Stomach (tissue), 4 donors: ENCODE data around the gene MEIOC.

Experiments
- EP300 ChIP-seq: sonication (generic); formaldehyde crosslinking; IDR thresholded peaks from one replicate; pipeline ENCODE4 v1.6.1; 2017; ENCODE audit warnings: antibody characterized with exemption
- POLR2AphosphoS5 ChIP-seq, 3 donors: sonication (generic); formaldehyde crosslinking; IDR thresholded peaks; one replicate each; pipeline ENCODE4 v1.6.1; 2016; ENCODE audit warnings: antibody characterized with exemption in 3 of 3
- TF ChIP-seq, protein P1 (sequence below), 7 experiments: fragments of 450-650 bp in 4 of 7; fragments of 200-600 bp in 3 of 7; sonication (generic) in 3 of 7; IDR thresholded peaks; one replicate each; pipeline ENCODE4 v1.5.1; 2016 to 2019; ENCODE audit warnings: antibody characterized with exemption in 7 of 7, control low read depth in 2 of 7, mild to moderate bottlenecking in 1 of 7

- TF ChIP-seq POLR2AphosphoS5 (IDR thresholded peaks at IDR 0.05): no peak
- TF ChIP-seq, protein P1, sequence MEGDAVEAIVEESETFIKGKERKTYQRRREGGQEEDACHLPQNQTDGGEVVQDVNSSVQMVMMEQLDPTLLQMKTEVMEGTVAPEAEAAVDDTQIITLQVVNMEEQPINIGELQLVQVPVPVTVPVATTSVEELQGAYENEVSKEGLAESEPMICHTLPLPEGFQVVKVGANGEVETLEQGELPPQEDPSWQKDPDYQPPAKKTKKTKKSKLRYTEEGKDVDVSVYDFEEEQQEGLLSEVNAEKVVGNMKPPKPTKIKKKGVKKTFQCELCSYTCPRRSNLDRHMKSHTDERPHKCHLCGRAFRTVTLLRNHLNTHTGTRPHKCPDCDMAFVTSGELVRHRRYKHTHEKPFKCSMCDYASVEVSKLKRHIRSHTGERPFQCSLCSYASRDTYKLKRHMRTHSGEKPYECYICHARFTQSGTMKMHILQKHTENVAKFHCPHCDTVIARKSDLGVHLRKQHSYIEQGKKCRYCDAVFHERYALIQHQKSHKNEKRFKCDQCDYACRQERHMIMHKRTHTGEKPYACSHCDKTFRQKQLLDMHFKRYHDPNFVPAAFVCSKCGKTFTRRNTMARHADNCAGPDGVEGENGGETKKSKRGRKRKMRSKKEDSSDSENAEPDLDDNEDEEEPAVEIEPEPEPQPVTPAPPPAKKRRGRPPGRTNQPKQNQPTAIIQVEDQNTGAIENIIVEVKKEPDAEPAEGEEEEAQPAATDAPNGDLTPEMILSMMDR (IDR thresholded peaks at IDR 0.05): no peak
- TF ChIP-seq EP300: no peak
These were observed 3.5 kb upstream of the MEIOC start for GRCh38 chr17:44652727-44653126.
